ENCODE measurements around the gene LARP4B.

The LARP4B gene

DNA sequence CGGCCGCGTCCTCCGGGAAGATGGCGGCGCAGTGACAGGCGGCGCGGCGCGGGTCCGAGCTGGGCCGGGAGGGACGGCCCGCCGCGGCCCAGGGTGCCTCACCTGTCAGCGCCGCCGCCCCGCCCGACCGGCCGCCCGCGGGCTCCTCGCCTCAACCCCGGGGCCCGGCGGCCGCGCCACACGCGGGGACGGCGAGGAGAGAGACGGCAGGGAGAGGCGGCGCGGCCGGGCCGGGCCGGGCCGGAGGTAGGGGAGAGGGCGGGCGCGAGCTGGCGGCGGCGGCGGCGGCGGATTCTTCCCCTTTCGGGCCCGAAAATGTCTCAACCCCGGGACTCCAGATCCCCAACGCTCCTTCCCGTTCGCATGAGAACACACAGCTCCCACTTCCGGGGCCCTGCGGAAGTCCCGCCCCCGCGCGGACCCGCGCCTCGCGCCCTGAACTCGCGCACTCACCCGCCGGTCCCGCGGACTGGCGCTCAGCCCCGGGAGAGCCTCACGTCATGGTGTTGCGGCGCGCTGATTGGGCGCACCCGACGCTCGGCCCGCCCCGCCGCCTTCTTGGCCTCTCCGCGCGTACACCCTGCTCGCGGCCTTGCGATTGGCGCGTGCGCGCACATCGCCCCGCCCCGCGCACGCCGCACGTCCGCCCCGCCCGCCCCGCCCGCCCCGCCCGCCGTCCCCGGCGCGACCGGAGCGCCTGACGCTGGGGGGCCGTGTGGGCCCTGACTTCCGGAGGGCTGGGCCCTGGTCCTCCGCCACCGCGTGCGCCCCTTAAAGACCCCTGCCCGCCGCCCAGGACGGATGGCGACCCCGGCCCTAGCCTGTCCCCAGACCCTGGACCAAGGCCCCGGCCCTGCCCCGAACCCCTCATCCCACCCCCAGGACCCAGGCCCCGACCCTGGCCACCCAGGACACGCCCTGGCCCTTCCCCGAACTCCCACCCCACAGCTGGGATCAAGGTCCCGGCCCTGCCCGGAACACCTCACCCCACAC lies at the start of gene LARP4B:
Gene LARP4B, minus strand, starts transcription at position 380 of the 993 bp plus-strand sequence. CDS start 45,984 bp downstream, outside the sequence.
- peak; percentile 100 for DNase-seq

DNA sequence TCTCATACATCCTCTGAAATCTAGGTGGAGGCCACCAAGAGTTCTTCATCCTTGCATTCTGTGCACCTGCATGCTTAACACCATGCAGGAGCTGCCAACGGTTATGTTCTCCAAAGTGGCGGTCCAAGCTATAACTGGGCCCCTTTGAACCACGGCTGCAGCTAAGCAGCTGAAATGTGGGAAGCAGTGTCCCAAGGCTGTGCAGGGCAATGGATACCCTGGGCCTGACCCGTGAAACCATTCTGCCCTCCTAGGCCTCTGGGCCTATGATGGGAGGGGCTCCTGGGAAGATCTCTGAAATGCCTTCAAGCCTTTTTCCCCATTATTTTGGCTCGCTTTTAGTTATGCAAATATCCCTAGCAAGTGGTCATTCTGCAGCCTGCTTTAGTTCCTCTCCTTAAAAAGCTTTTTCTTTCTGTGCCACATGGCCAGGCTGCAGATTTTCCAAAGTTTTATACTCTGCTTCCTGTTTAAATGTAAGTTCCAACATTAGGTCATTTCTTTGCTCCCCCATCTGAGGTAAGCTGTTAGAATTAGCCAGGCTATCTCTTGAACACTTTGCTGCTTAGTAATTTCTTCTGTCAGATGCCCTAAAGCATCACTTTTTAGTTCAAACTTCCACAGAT lies 49.1 kb upstream of the LARP4B start:
- DNase-seq: no peak

DNA sequence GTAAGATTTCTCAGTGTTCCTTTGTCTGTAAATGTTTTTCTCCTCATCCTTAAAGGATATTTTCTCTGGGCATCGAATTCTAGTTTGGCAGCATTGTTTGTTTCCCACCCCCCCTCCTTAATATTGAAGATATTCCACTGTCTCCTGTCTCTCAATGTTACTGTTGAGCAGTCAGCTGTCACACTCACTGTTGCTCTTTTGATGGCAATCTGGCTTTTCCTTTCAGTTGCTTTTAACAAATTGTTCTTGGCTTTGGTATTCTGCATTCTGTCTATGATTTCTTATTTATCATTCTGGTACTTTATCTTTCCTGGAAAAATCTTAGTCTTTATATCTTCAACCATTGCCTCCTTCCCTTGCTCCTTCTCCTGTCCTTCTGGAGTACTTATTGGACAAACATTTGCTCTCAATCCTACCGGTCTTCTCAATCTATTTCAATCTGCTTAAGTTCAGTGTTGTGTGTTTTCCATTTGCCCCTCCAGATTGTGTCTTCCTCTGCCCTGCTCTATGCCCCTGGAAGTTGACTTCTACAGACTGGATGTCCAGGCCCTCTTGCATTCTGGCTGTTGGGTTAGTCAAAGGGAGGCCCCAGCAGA lies 47.4 kb upstream of the LARP4B start:
- DNase-seq: no peak

DNA sequence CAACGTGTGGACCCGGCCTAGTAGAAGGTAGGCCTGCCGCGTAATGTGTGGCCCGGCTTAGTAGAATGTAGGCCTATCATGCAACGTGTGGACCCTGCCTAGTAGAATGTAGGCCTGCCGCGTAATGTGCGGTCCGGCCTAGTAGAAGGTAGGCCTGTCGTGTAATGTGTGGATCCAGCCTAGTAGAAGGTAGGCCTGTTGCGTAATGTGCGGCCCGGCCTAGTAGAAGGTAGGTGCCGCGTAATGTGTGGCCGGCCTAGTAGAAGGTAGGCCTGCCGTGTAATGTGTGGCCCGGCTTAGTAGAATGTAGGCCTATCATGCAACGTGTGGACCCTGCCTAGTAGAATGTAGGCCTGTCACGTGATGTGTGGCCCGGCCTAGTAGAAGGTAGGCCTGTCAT lies 44.8 kb upstream of the LARP4B start:
- no peak for DNase-seq

- DNase-seq: no peak
Measured at GRCh38 chr10:974785-975074, 43.2 kb upstream of the LARP4B start.

DNA sequence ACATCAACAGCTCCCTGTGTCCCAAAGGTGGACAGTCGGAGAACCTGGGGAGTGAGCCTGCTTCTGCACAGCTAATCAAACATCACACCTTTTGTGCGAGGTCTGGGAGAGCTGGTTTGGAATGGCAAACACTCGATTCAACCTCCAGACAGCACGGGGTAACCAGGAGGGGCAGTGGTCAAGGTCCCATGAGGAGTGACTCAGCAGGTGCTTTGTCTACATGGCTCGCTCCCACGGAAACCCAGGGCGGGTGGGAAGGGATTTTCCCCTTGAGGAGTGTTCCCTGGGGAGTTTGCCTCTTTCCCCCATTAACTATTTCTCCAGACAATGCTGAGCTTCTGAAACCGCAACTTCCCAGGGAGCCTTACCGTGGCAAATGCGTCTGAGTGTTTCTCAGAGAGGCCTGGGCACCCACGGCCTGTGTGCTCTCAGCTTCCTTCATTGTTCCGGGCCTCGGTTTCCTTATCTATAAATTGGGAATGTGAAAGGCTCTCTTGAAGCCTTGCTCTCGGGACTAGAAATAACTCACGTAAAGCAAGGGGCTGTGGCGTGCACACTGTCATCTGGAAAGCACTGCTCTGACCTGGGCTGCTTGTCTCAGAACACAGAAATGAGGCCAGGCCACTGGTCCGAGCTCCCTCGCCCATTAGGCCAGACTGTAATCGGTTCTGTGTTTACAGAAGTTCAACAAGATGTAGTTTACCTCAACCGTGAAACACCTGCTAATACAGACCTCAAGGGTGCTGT lies 42.7 kb upstream of the LARP4B start:
- DNase-seq: no peak

DNA sequence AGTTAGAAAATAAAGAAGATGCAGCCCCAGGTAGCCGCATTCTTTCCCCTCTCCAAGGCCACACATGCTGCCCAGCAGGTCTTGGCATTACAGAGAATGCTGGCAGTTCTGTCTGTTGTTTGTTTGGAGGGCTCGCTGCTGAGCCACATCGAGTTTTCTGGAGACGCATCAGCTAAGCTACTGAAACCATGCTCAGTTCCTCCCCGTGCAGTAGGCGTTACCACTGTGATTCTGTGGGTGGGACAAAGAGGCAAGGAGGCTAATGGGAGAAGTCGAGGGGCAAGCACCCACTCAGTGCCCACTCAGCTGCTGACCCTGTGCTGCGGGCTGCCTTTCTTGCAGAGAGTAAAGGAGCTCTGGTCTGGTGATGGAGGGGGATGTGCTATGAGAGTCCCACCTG lies 41.3 kb upstream of the LARP4B start:
- DNase-seq: no peak

DNA sequence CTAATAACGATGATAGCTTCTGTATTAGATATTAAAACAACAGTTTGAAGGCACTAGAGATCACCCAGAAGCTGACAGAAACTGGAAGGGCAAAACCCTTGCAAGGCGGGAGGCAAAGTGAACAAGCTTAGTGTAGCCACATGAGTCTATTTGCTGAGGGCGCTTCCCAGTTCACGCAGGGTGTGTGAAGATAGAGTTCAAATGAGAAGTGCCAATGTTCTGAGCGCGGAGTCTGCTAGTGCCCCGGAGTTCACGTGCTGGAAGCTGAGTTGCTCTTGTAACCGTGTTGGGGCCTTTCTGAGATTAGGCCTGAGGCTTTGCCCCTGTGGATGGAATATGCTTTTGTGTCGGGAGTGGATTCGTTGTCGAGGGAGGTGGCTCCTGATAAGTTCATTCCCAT lies 40.1 kb upstream of the LARP4B start:
- no peak for DNase-seq

- DNase-seq: peak; percentile 70
Measured at GRCh38 chr10:971150-971542, 39.6 kb upstream of the LARP4B start.

- no peak for DNase-seq
Measured at GRCh38 chr10:970311-971149, 39.0 kb upstream of the LARP4B start.

DNA sequence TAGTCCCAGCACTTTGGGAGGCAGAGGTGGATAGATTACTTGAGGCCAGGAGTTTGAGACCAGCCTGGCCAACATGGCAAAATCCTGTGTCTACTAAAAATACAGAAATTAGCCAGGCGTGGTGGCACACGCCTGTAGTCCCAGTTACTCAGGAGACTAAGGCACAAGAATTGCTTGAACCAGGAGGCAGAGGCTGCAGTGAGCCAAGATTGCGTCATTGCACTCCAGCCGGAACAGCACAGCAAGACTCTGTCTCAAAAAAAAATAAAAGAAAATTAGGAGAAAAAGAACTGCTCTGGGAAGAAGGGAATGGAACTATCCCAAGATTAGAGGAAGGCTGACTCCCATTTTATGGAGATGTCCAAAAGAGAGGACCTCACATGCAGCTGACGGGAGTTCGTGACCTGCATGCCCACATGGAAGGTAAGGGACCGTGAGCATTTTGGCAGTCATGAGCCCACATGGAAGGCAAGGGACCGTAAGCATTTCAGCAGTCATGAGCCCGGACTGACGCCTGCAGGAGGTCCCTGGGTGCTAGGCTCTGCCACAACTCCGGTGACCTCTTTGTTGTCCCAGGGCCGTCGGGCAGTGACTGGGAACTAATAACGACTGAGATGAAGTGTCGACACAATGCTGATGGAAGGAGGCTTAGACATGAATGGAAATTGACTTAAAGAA lies 38.1 kb upstream of the LARP4B start:
- no peak for DNase-seq

- DNase-seq: no peak
Measured at GRCh38 chr10:968546-969199, 37.2 kb upstream of the LARP4B start.

DNA sequence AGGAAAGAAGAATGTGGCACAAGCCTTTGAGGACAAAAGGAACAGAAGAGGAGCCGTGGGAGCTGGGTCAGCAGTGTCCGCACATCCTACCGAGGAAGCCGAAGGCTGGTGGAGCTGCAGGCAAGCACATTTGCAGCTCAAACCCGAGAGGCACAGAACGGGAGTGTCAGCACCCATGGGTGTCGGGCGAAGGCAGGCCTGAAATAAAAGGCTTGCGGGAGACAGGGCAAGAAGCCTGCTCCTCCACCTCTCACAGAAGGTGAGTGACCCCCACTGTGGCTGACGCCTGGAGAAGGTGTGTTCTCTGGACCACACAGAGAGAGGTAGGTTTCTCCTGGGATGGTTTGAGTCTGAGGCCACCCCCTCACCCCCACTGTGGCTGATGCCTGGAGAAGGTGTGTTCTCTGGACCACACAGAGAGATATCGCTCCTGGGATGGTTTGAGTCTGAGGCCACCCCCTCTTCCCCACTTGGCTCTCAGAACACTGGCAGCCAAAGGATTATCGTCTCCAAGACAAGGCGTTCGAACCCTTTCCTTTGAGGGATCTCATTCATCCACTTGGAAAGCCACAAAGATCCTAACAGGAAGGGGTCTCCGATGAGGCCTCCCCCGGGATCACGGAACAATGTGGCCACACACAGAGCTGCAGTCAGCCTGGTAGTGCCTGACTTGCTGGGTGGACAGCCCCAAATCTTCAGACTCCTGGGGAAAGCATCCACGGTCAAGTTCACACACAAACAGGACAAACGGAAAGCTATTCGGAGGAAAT lies 35.1 kb upstream of the LARP4B start:
- DNase-seq: no peak

DNA sequence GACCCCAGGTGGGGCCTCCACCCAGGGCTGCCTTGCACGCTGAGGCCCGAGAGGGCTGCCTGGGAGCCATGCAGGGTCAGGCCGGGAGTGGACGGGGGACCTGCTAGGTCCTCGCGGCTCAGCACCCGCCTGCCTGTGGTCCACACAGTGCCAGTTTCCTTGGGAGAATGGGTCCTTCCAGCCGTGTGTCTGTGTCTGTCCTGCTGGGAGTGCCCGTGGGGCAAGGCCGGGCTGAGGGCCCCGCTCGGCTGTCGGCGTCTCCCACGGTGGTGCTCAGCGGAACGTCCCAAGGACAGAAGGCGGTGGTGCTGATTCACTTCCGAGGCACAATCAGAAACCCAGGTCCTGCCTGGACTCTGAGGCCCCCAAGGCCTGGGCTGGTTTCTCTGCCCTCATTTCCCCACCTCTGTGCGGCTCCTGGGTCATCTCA lies 33.5 kb upstream of the LARP4B start:
- DNase-seq: no peak

DNA sequence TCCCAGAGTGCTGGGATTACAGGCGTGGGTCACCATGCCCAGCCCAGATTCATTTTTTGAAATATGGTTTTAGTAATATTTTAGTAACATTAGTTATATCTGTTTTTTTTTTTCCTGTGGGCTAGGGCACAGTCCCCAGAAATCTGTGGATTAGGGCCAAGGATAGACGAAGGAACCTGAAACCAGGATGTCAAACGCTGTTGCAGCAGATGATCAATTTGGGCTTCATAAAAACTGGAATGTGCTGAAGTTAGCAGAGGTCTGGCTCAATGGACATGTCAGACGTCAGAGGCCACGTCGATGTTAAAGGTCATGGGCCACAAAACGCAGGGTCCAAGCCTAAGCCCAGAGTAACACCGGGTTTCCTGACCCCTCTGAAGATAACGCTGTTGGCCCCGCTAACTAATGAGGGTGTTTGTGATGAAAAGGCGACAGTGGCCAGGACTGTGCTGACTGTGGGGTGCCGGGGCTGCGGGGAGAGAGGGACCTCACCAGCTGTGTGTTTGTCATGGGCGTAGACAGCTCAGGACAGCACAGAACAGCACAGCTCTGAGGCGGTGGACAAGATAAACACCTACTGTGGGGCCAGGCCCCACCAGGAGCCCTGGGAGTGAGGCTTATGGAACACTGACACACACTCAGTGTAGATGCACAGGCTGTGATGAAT lies 32.9 kb upstream of the LARP4B start:
- DNase-seq: no peak

GRCh38 chr10:963655-964054 lies 32.1 kb upstream of the LARP4B start:
- no peak for DNase-seq

GRCh38 chr10:963186-963585 lies 31.7 kb upstream of the LARP4B start:
- DNase-seq: no peak

- no peak for DNase-seq
Measured at GRCh38 chr10:962342-962741, 30.8 kb upstream of the LARP4B start.

GRCh38 chr10:958856-959255 lies 27.4 kb upstream of the LARP4B start:
- DNase-seq: no peak

DNA sequence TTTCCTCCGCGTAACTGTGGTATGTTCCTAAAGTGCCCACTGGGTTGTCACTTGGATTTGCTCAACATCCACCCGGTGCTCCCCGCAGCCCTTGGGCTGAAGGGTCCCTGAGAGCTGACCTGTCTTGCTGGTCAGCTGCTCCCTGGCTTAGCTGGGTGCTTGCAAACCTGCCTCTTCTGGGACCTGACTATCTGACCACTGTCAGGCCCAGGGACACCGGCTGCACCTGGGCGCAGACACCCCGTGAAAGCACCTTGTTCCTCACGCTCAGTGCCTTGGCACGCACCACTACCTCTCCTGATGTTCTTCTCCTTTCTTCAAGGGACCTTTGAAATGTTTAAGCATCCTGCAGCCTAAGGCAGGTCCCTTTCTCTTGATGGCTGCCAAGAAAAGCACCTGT lies 26.6 kb upstream of the LARP4B start:
- DNase-seq: no peak
